Stimulated activated CD4-positive, alpha-beta T cell treated with anti-CD3 and anti-CD28 coated beads, TNF-alpha, amount 100 ng/mL, for 4 hours (primary cell): Measurements from ENCODE around the gene IL6R.
"Not testable (repeated sequence)": the region's sequence is repeated elsewhere in the genome, so short reads cannot be mapped to it uniquely, and the experiment has no call there.

Source experiments
- DNase-seq, 3 experiments: peaks; one replicate each; pipeline ENCODE4 v3.0.0-alpha.2; 2020; ENCODE audit warnings: low read depth in 3 of 3

IL6R gene

GRCh38 chr1:154404984-154405746 lies at the start of gene IL6R:
Gene IL6R (plus strand): TSS chr1:154405343. CDS start chr1:154405630, 287 bp downstream.
- peak in 2 of 3 experiments; percentile 61 to 62 for DNase-seq

GRCh38 chr1:154358519-154358918 lies 46.6 kb upstream of the IL6R start:
- no peak for DNase-seq

- no peak for DNase-seq
These were observed 44.9 kb upstream of the IL6R start for GRCh38 chr1:154360288-154360687.

- DNase-seq: not testable (repeated sequence)
These were observed 44.3 kb upstream of the IL6R start for GRCh38 chr1:154360881-154361280.

GRCh38 chr1:154361357-154361756 lies 43.8 kb upstream of the IL6R start:
- no peak for DNase-seq

GRCh38 chr1:154371436-154371835 lies 33.7 kb upstream of the IL6R start:
- no peak for DNase-seq

- DNase-seq: not testable (repeated sequence)
These were observed 31.3 kb upstream of the IL6R start for GRCh38 chr1:154373777-154374357.

- no peak for DNase-seq
These were observed 25.8 kb upstream of the IL6R start for GRCh38 chr1:154379301-154379700.

GRCh38 chr1:154384650-154385489 lies 20.3 kb upstream of the IL6R start:
- DNase-seq: no peak

GRCh38 chr1:154386643-154387352 lies 18.3 kb upstream of the IL6R start:
- peak; percentile 57 to 87 (median 72) for DNase-seq

- DNase-seq: no peak
These were observed 13.9 kb upstream of the IL6R start for GRCh38 chr1:154391086-154391770.

GRCh38 chr1:154398141-154398540 lies 7.0 kb upstream of the IL6R start:
- DNase-seq: no peak

- DNase-seq: no peak
These were observed 6.5 kb upstream of the IL6R start for GRCh38 chr1:154398678-154399077.

GRCh38 chr1:154400381-154400801 lies 4.8 kb upstream of the IL6R start:
- no peak for DNase-seq

- DNase-seq: no peak
These were observed 2.7 kb upstream of the IL6R start for GRCh38 chr1:154402409-154402921.

GRCh38 chr1:154403261-154403943 lies 1.7 kb upstream of the IL6R start:
- peak in 1 of 3 experiments; percentile 11 for DNase-seq

GRCh38 chr1:154403983-154404382 lies 1.2 kb upstream of the IL6R start:
- DNase-seq: no peak

GRCh38 chr1:154404511-154404931 lies 622 bp upstream of the IL6R start:
- DNase-seq: no peak

- peak in 2 of 3 experiments; percentile 52 to 65 for DNase-seq
These were observed 816 bp downstream of the IL6R start for GRCh38 chr1:154405747-154406571.

- DNase-seq: no peak
These were observed 1.4 kb downstream of the IL6R start for GRCh38 chr1:154406572-154406879.
